GM12875 (cell line): ENCODE data around the gene ARHGEF28.

Source experiments
- H3K4me3 ChIP-seq: one replicate; pipeline ENCODE4 v1.5.1; 2011; ENCODE audit warnings: low read depth, low read length, control low read depth
- TF ChIP-seq, protein P1 (sequence below): IDR thresholded peaks from 2 replicates; pipeline ENCODE4 v1.5.1; 2011; ENCODE audit warnings: low read depth, mild to moderate bottlenecking, control low read depth, inconsistent platforms, low read length, moderate library complexity, borderline replicate concordance; ENCODE audit not compliant: insufficient read depth

The ARHGEF28 gene

DNA sequence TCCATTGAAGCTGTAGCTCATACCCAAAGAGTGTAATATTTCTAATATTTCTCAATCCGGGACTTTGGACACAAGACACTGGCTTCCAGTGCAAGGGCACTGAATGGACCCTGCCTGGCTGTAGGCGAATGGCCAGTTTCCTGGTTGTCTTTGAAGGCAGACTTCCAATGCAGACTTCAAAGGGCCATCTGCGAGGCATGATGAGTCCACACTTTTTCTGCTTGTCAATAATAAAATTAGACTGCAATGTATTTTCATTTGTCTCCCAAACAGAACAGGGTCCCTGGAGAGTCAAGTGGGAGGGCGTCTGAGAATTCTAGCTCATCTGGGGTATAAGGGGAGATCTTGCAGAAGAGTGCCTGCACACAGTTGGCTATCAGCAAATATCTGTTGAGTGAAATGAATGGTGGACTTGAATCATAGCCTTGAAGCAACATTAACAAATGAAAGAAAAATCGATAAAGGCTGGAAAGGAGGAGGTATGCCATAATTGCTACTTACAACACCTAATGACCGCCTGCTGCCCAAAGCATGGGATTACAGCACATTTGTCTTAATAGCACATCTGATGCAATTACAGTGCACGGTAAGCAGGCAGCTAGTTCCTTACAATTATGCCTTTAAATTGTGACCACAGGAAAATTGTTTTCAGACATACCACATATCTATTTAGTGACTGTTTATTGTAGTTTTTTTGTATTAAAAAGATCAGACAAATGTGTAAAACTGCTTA, 137.5 kb downstream of the ARHGEF28 start:
- TF ChIP-seq, protein P1, sequence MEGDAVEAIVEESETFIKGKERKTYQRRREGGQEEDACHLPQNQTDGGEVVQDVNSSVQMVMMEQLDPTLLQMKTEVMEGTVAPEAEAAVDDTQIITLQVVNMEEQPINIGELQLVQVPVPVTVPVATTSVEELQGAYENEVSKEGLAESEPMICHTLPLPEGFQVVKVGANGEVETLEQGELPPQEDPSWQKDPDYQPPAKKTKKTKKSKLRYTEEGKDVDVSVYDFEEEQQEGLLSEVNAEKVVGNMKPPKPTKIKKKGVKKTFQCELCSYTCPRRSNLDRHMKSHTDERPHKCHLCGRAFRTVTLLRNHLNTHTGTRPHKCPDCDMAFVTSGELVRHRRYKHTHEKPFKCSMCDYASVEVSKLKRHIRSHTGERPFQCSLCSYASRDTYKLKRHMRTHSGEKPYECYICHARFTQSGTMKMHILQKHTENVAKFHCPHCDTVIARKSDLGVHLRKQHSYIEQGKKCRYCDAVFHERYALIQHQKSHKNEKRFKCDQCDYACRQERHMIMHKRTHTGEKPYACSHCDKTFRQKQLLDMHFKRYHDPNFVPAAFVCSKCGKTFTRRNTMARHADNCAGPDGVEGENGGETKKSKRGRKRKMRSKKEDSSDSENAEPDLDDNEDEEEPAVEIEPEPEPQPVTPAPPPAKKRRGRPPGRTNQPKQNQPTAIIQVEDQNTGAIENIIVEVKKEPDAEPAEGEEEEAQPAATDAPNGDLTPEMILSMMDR: no peak
- H3K4me3 ChIP-seq: no peak overlapping the region

- TF ChIP-seq, protein P1: no peak
- H3K4me3 ChIP-seq: no peak overlapping the region
These were observed 138.6 kb downstream of the ARHGEF28 start for GRCh38 chr5:73764586-73764985.

DNA sequence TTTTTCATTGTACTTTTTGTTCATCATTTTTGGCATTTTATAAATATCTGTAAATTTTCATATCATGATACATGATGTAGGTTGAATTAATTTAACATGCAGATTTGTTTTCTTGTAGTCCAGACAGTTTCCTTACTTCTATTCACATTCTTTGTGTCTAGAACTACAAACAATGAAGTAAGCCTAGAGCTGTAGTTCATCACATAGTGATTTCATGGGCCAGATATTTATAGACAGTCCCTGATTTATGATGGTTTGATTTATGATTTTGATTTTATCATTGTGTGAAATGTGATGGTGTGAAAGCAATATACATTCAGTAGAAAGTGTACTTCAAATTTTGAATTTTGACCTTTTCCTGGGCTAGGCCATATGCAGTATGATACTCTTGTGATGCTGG, 139.0 kb downstream of the ARHGEF28 start:
- no peak overlapping the region for H3K4me3 ChIP-seq
- TF ChIP-seq, protein P1: no peak

DNA sequence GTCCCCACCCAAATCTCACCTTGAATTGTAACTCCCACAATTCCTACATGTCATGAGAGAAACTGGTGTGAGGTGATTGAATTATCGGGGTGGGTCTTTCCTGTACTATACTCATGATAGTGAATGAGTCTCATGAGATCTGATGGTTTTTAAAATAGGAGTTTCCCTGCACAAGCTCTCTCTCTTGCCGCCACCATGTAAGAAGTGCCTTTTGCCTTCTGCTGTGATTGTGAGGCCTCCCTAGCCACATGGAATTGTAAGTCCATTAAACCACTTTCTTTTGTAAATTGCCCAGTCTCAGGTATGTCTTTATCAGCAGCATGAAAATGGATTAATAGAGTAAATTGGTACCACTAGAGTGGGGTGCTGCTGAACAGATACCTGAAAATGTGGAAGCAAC, 140.9 kb downstream of the ARHGEF28 start:
- H3K4me3 ChIP-seq: no peak overlapping the region
- TF ChIP-seq, protein P1: no peak

GRCh38 chr5:73770172-73771025, 144.4 kb downstream of the ARHGEF28 start:
- TF ChIP-seq, protein P1: no peak
- no peak overlapping the region for H3K4me3 ChIP-seq

DNA sequence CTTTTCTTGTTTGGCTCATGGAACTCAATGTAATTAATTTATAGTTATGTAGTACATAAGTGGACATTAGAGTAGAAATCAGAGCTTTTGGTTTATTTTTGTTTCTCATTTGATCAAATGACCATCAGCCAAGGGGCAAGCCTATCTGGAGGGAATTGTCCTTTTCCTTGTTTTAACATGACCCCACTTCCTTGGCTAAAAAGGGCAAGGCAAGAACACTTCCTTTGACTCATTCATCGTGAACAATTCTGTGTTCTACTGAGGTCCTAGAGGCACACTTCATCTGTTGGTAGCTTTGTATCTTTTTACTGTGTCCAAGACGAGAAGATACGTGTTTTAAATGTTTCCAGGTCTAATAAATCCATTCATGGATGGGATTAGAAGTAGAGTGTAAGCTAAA, 148.9 kb downstream of the ARHGEF28 start:
- TF ChIP-seq, protein P1: no peak
- H3K4me3 ChIP-seq: no peak overlapping the region
